Left ventricle myocardium inferior (tissue), 1 donor: Measurements from ENCODE around the gene CHD2. TPM values are rescaled to one million over a fixed set of nuclear protein-coding genes. Genes with fewer than 3 reads are reported as not detected.

ENCODE experiments used
- DNase-seq: peaks from one replicate; pipeline ENCODE4 v3.0.0-alpha.2; 2020
- H3K27ac ChIP-seq: fragments of 200-600 bp; replicated peaks from 2 replicates; pipeline ENCODE4 v1.8.0; 2021
- H3K27me3 ChIP-seq: fragments of 200-600 bp; 2 replicates; pipeline ENCODE4 v1.8.0; 2021; ENCODE audit warnings: low read depth
- H3K36me3 ChIP-seq: fragments of 200-600 bp; 2 replicates; pipeline ENCODE4 v1.8.0; 2021
- H3K4me1 ChIP-seq: fragments of 200-600 bp; 2 replicates; pipeline ENCODE4 v1.8.0; 2021
- H3K4me3 ChIP-seq: fragments of 200-600 bp; 2 replicates; pipeline ENCODE4 v1.8.0; 2021; ENCODE audit warnings: mild to moderate bottlenecking, moderate library complexity
- H3K9me3 ChIP-seq: fragments of 200-600 bp; replicated peaks from 2 replicates; pipeline ENCODE4 v1.8.0; 2021
- CTCF ChIP-seq: fragments of 200-600 bp; IDR thresholded peaks from 2 replicates; pipeline ENCODE4 v1.8.0; 2021; ENCODE audit warnings: antibody characterized with exemption, mild to moderate bottlenecking, borderline replicate concordance
- intact Hi-C: fragments of 100-400 bp; cut with micrococcal nuclease; formaldehyde crosslinking; loops from one replicate; pipeline ENCODE4 v1.11.0; 2022
- total RNA-seq: library from RNA; stranded (reverse); fragmentation: NEBNext Ultra II Directional; extraction: Animal tissue kit (Norgen Biotek cat#: 25700); gene quantifications from one replicate; pipeline ENCODE4 v1.2.1, GENCODE V29; 2021
- donor health status: DM: no; HTN: yes; CAD: no; lungs with severe emphysema.

Gene CHD2
- total RNA-seq, 1 donor from 2014 or later: 41.3 TPM

- DNase-seq: no peak
- peaks cover 91% of the 10 kb centered on the region for H3K4me1 ChIP-seq
Observed at GRCh38 chr15:93067649-93068085, 167.5 kb downstream of the CHD2 start.

GRCh38 chr15:93068581-93069199, 168.6 kb downstream of the CHD2 start:
- no peaks in the 10 kb centered on the region for H3K9me3 ChIP-seq
- H3K27me3 ChIP-seq: peaks cover 32% of the 10 kb centered on the region
- peak overlapping the region; percentile 89 for H3K27ac ChIP-seq
- intact Hi-C loops: no loop called here
- peaks cover 89% of the 10 kb centered on the region for H3K4me1 ChIP-seq
- TF ChIP-seq CTCF: no peak
- peaks cover 7% of the 10 kb centered on the region for H3K36me3 ChIP-seq
- DNase-seq: no peak
- H3K4me3 ChIP-seq: peak overlapping the region; percentile 84

More at GRCh38 chr15:93067649-93068085, 167.5 kb downstream of the CHD2 start:
- Histone ChIP-seq H3K36me3 (peaks cover 7% of the 10 kb centered on the region), H3K9me3 (no peaks in the 10 kb centered on the region), H3K4me3 (peak overlapping the region; percentile 29), H3K27ac (peak overlapping the region; percentile 65), H3K27me3 (peaks cover 21% of the 10 kb centered on the region)
- intact Hi-C loops: no loop called here
- no peak for TF ChIP-seq CTCF

DNA sequence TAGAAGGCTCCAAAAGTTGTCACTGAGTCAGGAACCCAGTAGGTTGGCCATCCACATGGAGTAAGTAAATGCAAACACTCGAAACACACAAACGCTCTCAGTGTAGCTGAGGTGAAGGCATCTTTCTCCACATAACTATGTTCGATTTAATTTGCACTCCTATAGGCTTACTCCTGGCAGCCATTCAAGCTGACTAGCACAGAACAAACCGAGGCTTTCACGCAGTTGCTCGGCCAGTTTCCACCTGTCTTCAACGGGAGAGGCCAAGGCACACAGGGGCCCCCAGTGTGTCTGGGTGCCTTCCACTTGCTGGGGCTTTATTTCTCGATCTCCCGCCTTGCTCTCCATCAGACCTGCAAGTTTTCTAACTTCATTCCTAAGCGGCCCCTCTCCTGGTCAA, 170.0 kb downstream of the CHD2 start:
- no peak for TF ChIP-seq CTCF
- Histone ChIP-seq H3K4me3 (peak overlapping the region; percentile 84), H3K36me3 (peaks cover 7% of the 10 kb centered on the region), H3K27me3 (peaks cover 41% of the 10 kb centered on the region), H3K4me1 (peaks cover 84% of the 10 kb centered on the region), H3K27ac (peak overlapping the region; percentile 89), H3K9me3 (no peaks in the 10 kb centered on the region)
- intact Hi-C loops: no loop called here
- no peak for DNase-seq

DNA sequence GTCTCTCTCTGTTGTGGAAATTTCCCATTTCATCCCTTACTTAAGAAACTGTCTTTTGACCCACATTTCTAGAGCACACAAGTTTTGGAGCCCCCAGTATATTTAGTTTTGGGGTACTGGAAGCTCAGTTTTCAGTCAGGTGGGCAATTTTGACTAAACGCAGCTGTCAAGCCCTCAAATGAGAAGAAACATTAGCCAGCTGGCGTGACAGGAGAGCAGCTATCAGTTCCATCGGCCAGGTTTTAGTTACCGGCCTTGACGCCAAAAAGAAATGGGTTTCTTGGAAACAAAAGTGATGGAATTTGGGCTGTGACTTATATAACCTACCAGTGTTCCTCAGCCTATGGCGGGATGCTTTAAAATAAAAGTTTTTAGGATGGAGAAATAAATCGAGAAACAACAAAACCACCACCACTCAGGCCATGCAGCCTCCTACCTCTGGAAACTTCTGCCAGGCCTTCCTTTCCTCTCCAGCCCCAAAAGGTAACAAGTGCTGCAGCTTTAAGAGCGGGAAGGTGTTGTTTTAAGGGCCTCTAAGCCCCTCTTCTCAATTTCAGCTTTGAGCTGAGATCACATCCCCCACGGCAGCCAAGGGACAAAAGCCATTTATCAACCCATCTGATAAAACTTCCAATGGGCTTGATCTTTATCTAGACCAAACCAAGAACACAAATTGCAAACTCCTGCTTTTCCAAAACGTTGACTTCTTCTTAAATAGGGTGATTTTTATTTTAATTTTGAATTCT, 170.6 kb downstream of the CHD2 start:
- peaks cover 41% of the 10 kb centered on the region for H3K27me3 ChIP-seq
- peak overlapping the region; percentile 84 for H3K4me3 ChIP-seq
- no peak for TF ChIP-seq CTCF
- DNase-seq: no peak
- H3K4me1 ChIP-seq: peaks cover 79% of the 10 kb centered on the region
- intact Hi-C loops: no loop called here
- H3K27ac ChIP-seq: peak overlapping the region; percentile 89
- peaks cover 4% of the 10 kb centered on the region for H3K36me3 ChIP-seq
- H3K9me3 ChIP-seq: no peaks in the 10 kb centered on the region

- no peak for TF ChIP-seq CTCF
- Histone ChIP-seq H3K36me3 (no peaks in the 10 kb centered on the region), H3K9me3 (no peaks in the 10 kb centered on the region), H3K4me3 (peak overlapping the region; percentile 84), H3K4me1 (peaks cover 72% of the 10 kb centered on the region), H3K27ac (peak overlapping the region; percentile 89), H3K27me3 (peaks cover 41% of the 10 kb centered on the region)
- intact Hi-C loops: no loop called here
- no peak for DNase-seq
Observed at GRCh38 chr15:93071469-93071936, 171.4 kb downstream of the CHD2 start.
